NCI-H82 treated with DMSO at 0.1 percent for 48 hours (cell line): Measurements from ENCODE around the gene SLC12A6.
"Not testable (repeated sequence)": the region's sequence is repeated elsewhere in the genome, so short reads cannot be mapped to it uniquely, and the experiment has no call there.

Source experiments
- DNase-seq: peaks from one replicate; lab custom pipeline; 2025; ENCODE audit not compliant: unreplicated experiment; lab: John Stamatoyannopoulos, UW

The SLC12A6 gene

DNA sequence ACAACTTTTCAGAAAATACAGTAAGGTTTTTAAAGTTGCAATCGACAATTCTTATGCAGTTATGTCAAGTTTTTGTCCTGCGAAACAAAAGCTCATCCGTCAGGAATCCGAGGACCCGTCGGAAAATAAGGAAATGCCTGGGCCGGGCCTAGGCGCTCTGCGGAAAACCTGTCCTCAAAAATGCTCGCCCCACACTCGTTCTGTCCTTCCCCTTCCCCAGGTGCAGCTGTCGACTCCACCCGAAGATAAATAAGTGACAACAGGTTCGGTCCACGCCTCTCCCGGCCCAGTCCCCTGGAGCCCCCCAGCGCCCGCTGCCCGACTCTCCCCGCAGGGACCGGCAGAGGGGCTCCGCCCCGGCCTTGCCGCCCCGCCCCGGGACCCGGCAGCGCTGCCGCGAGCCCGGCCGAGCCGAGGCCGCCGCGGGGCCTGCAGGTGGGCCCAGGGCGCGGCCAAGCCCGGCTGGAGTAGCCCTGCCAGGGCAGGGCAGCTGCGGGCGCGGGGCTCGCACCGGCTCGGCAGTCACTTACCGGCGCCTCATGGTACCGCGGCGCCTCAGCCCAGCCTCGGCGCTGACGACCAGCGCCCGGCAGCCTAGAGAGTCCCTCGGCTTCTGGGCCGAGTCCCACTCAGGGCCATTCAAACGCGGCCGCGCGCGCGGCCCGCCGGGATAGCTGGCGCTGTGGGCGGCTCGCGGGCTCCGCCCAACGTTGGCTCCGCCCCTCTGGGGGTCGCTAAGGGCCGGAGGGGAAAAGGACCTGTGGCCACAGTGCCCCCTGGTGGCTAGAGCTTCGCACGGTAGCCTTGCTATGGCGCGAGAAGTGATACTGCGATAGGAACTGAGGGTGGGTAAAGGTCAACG lies 127.9 kb downstream of the SLC12A6 start, which contains the start of gene KATNBL1:
TSS of gene KATNBL1 (minus strand) at position 676 of the 862 bp plus-strand sequence. CDS start 46,420 bp downstream, outside the sequence.
- DNase-seq: peak; percentile 81

GRCh38 chr15:34206011-34206410 lies 131.6 kb downstream of the SLC12A6 start:
- DNase-seq: no peak

- no peak for DNase-seq
Measured at GRCh38 chr15:34203936-34204335, 133.6 kb downstream of the SLC12A6 start.

- DNase-seq: no peak
Measured at GRCh38 chr15:34203305-34203704, 134.3 kb downstream of the SLC12A6 start.

DNA sequence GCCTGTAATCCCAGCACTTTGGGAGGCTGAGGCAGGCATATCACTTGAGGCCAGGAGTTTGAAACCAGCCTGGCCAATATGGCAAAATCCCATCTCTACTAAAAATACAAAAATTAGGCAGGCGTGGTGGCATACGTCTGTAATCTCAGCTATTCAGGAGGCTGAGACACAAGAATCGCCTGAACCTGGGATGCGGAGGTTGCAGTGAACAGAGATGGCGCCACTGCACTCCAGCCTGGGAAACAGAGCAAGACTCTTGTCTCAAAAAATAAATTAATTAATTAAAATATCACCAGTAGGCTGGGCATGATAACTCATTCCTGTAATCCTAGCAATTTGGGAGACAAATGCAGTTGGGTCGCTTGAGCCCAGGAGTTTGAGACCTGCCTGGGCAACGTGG lies 144.3 kb downstream of the SLC12A6 start:
- DNase-seq: not testable (repeated sequence)

DNA sequence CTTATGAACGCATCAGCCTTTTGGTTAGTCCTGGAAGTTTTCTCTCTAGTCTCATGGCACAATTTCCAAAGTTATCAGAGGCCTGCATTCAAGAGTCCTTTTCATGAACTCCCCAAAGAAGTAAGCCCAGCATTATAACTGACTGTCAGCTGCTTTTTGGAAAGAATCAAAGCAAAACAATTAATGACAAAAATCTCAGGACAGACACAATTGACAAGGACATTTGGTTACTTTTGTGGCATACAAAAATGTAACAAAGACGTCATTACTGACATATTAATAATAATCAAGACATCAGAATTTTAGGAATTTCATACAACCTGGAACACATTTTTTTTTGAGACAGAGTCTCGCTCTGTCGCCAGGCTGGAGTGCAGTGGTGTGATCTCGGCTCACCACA lies 148.9 kb downstream of the SLC12A6 start:
- no peak for DNase-seq

- no peak for DNase-seq
Measured at GRCh38 chr15:34185666-34186065, 151.9 kb downstream of the SLC12A6 start.

- DNase-seq: no peak
Measured at GRCh38 chr15:34182942-34183341, 154.6 kb downstream of the SLC12A6 start.
